A172 (cell line): ENCODE measurements around the gene SELENOF. TPM values are rescaled to one million over a fixed set of nuclear protein-coding genes. Genes with fewer than 3 reads are reported as not detected.
"Not testable (repeated sequence)": the region's sequence is repeated elsewhere in the genome, so short reads cannot be mapped to it uniquely, and the experiment has no call there.

Experiments
- DNase-seq: peaks from one replicate; pipeline ENCODE4 v3.0.0-alpha.2; 2015; ENCODE audit warnings: low spot score
- total RNA-seq: library from RNA; depleted of rRNA; stranded (reverse); fragments of >200 nt; shearing (Covaris generic); gene quantifications from 2 replicates; pipeline ENCODE4 v1.2.3, GENCODE V29; 2014

The SELENOF gene
- total RNA-seq, 1 experiment from 2014 or later, result 151 TPM

GRCh38 chr1:86916752-86917151, 2.8 kb upstream of the SELENOF start:
- DNase-seq, result no peak

- DNase-seq, result no peak
Observed at GRCh38 chr1:86915737-86916235, 1.9 kb upstream of the SELENOF start.

DNA sequence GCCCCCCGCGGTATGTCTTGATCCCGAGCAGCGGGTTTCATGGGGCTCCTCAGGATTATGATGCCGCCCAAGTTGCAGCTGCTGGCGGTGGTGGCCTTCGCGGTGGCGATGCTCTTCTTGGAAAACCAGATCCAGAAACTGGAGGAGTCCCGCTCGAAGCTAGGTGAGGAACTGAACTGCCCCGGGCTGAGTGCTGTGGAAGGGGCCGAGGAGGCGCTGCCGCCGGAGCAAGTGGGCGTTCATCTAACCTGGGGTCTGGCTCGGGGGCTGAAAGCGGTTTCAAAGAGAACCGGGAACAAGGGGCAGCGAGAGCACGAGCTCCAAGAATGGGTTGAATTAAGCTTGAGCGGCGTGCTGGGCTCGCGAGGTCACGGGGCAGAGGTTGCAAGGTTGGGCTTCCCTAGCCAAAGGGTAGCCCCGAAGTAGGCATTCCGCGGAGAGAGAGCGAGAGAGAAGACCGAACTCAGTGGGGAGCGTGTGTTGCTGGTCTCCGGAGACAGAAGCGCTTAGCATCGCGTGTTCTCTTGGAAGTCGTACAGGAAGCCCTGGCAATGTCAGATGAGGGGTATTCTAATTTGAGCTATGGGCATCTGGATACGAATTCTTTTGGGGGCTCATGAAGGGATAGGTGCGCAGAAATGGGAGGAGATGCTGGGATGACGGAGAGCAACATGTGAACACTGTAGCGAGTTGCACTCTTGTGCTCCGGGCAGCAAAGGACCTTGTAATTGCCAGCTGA, 1.2 kb upstream of the SELENOF start:
- peak; percentile 17 for DNase-seq

DNA sequence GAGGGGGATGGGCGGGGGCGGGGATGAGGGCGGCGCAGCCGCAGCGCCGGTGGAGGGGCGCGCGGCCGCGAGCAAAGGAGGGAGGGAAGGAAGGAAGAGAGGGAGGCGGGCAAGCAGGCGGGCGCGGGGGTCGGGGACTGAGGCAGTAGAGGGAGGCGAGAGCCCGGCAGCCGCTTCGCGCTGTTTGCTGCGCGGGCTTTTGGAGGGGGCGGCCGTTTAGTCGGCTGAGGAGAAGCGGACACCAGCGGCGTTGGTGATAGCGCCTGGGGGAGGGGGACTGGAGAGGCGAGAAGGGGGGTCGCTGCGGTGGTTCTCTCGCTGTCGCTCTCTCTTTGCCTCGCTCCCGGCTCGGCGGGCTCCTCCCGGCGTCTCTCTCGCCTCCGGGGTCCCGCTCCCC, 673 bp upstream of the SELENOF start, which contains the start of gene HS2ST1:
Gene HS2ST1, plus strand, starts transcription at position 35 of the 397 bp plus-strand sequence.
- DNase-seq, result no peak

DNA sequence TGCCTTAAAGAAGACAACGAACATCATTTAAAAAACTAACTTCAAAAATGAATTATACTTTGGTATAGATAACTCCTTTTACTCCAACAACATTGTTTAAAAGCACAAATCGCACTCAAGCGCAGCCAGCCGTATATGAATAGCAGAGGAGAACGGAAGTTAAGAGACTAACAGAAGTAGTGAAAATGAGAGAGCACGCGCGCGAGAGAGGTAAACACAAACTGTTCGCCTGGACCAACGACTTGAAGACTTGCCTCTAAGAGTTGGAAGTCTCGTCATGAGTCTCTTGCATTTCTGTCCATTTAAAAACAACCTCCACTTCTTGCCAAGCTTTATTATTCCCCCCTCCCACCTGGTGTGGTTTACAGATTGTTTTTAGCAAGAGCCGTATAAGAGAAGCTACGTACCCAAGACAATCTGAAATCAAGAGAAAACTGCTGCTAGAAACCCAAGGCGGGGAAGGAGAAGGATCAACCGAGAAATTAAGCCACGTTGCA, 479 bp downstream of the SELENOF start:
- peak; percentile 22 for DNase-seq

DNA sequence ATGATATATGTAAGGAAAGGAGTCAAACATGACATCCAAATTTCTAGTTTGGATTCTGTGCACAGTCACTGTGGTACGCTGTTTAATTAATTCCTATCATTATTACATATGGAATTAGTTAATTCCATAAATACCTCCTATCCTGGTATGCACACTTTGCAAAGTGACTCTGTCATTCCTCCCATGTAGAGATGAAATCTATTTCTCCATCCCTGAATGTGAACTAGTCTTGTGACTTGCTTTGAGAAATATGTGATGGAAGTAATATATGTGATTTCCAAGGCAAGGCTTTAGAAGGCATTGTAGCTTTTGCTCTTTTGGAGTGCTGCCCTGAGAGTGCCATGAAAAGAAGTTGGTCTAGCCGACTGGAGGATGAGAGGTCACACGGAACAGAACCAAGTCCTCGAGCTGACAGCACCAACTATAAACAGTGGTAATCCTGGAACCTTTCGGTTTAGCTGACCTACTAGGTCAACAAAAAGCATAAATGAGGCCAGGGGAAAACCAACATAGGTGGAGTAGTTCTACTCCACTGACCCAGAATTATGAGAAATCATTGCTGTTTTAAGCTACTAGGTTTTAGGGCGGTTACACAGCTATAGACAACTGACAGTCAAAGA, 1.5 kb downstream of the SELENOF start:
- DNase-seq, result no peak

DNA sequence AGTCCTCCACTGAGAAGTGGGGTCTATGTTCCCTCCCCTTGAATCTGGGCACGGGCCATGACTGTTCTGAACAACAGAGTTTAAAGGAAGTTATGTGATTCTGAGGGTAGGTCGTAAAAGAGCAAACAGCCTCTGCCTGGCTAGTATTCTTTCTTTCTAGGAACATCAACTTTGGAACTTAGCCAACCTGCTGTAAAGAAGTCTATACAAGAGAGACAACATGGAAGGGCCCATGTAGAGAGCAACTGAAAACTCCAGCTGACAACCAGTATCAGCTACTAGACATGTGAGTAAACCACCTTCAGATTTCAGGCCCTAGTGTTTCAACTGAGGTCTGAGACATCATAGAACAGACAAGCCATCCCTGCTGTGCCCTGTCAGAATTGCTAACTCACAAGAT, 7.5 kb downstream of the SELENOF start:
- DNase-seq, result no peak

DNA sequence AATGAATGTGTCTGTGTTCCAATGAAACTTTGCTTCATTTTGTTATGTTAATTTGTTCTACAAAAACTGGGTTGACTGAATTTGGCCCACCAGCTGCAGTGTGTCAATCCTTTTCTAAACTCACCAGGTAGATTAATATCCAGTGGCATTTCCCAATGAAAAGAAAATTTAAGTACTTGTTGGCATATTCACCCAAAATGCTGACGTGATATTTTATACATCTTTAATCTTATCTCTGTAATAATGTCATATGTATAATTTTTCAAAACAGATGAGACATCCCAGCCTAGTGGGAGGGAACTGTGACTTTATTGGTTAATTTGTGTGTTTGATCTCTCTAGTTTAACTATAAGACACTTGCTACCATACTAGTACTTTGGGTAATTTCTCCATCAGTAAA, 8.1 kb downstream of the SELENOF start:
- DNase-seq, result no peak

- not testable (repeated sequence) for DNase-seq
Observed at GRCh38 chr1:86899401-86899800, 14.5 kb downstream of the SELENOF start.

- DNase-seq, result no peak
Observed at GRCh38 chr1:86888327-86888726, 25.6 kb downstream of the SELENOF start.

GRCh38 chr1:86887479-86888162, 26.3 kb downstream of the SELENOF start:
- no peak for DNase-seq

- DNase-seq, result no peak
Observed at GRCh38 chr1:86875722-86876121, 38.2 kb downstream of the SELENOF start.

GRCh38 chr1:86872086-86872485, 41.8 kb downstream of the SELENOF start:
- DNase-seq, result no peak

GRCh38 chr1:86871001-86871400, 42.9 kb downstream of the SELENOF start:
- DNase-seq, result no peak

DNA sequence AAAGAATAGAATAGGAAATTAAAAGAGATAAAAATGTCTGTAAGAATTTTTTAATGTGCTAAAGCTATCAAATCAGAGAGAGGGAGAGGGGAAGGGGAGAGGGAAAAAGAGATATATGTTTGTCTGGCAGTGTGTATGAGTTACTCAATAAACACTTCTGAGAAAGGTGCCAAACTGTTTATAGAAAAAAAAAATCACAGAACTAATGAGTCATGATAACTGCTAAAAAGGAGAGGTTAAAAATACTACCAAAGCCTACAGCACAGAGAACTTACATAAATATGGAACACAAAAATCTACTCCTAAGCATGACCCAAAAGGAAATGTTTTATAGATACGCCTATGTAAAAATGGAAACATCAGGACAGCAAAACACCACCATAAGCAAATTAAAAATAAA, 45.4 kb downstream of the SELENOF start:
- no peak for DNase-seq

GRCh38 chr1:86867278-86867677, 46.6 kb downstream of the SELENOF start:
- not testable (repeated sequence) for DNase-seq

GRCh38 chr1:86866665-86867064, 47.3 kb downstream of the SELENOF start:
- no peak for DNase-seq

DNA sequence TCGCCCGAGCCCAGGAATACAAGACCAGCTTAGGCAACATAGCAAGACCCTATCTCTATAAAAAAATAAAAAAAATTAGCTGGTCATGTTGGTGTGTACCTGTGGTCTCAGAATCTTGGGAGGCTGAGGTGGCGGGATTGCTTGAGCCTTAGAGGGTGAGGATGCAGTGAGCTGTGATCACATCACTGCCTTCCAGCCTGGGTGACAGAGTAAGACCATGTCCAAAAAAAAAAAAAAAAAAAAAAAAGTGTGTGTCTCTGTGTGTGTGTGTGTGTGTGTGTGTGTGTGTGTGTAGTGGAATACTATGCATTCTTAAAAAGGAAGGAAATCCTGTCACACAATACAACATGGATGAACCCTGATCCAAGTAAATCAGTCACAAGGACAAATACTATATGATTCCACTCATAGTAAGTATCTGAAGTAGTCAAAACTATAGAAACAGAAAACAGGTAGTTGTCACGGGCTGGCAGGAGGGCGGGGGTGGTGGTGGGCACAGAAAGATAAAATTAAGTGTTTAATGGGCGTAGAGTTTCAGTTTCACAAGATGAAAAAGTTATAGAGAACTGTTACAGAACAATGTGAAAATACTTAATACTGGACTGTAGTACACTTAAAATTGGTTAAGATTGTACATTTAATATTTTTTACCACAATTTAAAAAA, 47.8 kb downstream of the SELENOF start:
- DNase-seq, result no peak

DNA sequence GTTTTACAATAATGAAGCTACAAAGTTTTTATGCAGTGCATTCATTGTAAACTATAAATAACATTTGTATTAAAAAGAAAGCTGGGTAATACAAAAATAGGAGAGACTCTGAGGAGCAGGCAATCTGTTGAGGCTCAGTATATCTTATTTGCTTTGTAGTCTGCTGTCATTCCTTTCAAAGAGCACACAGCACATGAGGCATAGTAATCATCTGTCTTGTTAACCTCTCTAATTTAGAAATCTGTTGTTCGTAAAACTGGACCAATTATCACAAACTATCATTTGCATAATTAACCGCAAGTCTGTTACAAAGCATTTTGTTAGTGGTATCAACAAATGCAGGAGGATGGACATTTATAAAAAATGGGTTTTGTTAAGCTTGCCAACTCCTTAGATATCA, 51.0 kb downstream of the SELENOF start:
- no peak for DNase-seq

- DNase-seq, result no peak
Observed at GRCh38 chr1:86861424-86861823, 52.5 kb downstream of the SELENOF start.

- no peak for DNase-seq
Observed at GRCh38 chr1:86860424-86860823, 53.5 kb downstream of the SELENOF start.

- DNase-seq, result no peak
Observed at GRCh38 chr1:86860020-86860419, 53.9 kb downstream of the SELENOF start.
